HG03135 (cell line): Measurements from ENCODE around the gene KRT75.

Experiments
- ATAC-seq: cut with Tn5 transposase; IDR thresholded peaks from one replicate; pipeline ENCODE4 v1.9.1; 2021; ENCODE audit warnings: mild to moderate bottlenecking, moderate library complexity; ENCODE audit not compliant: unreplicated experiment

The KRT75 gene

GRCh38 chr12:52395761-52396434, 38.3 kb downstream of the KRT75 start:
- ATAC-seq, result no peak

- no peak for ATAC-seq
Measured at GRCh38 chr12:52394836-52395405, 39.2 kb downstream of the KRT75 start.

DNA sequence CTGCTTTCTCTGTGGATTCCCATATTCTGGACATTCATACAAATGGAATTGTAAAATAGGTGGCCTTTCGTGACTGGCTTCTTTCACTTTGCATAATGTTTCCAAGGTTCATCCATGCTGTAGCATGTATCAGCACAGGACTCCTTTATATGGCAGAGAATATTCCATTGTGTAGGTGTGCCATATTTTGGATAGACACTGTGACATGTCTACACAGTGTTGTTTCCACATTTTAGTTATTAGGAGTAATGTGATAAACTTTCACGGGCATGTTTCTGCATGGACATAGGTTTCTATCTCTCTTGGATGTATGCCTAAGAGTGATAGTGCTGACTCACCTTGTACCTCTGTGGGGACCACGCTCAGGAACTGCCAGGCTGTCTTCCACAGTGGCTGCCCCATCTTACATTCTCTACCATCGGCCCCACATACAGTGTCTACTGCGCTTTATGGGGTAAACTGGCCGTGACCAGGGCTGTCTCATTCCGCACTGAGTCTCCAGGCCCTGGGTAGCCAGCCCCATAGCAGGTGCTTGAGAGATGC, 41.6 kb downstream of the KRT75 start:
- no peak for ATAC-seq

DNA sequence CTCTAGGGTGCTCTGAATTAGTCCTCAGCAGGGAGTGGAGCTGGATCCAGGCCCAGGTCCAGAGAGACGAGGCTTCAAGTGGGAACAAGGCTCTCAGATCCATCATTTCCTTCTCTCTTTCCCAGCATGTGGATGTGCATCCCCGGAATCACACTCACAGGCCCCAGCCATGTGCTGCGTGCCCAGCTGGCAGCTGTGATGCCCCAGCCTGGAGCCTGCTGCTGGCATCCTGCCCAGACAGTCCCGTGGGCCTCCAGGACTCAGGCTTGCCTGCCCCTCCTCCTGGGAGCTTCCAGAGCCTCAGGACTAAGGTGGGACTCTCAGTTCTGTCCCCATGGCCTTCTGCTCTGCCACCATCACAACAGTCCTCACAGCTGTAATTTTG, 42.6 kb downstream of the KRT75 start:
- no peak for ATAC-seq

GRCh38 chr12:52390739-52391617, 43.2 kb downstream of the KRT75 start:
- no peak for ATAC-seq

- ATAC-seq, result no peak
Measured at GRCh38 chr12:52389313-52390207, 44.6 kb downstream of the KRT75 start.

DNA sequence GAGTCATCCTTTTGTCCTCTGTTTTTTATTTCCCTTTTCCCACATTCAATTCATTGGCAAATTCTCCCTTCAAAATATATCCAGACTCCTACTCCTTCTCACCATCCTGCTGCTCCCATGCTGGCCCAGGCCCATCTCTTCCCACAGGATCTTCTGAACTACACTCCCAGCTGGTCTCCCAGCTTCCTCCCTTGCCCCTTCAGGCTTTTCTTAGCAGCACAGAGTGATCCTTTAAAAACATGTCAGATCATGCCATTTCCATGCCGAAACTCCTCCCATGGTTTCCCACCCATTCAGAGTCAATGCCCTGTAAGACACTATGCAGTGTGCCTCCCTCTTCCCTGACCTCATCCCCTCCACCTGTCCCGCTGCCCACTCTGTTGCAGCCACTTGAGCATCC, 46.3 kb downstream of the KRT75 start:
- ATAC-seq, result no peak

DNA sequence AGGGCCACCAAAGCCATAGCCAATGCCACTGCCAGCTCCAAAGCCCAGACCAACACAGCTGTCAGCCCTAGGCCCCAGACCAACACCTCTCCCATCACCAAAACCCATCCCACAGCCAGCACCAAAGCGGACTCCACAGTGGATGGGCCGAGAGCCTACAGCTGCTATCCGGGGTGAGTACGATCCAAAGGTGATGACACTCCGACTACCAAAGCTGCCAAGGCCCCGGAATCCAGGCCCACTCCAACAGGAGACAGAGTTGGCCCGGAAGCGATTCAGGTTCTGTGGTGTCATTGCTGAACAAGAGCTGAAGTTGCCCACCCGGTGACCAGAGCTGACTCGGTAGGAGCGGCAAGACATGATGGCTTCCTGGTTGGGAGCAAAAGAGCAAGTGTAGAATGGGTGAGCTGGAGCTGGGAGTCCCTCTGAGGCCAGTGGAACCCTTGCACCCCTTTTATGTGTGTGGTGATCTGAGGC, 48.9 kb downstream of the KRT75 start, which contains the start of gene KRT84:
Gene KRT84 (minus strand): TSS at position 427 of the 477 bp plus-strand sequence. CDS start 67 bp downstream, at position 360.
- no peak for ATAC-seq

GRCh38 chr12:52383331-52383730, 50.8 kb downstream of the KRT75 start:
- ATAC-seq, result no peak

GRCh38 chr12:52382854-52383253, 51.3 kb downstream of the KRT75 start:
- no peak for ATAC-seq

DNA sequence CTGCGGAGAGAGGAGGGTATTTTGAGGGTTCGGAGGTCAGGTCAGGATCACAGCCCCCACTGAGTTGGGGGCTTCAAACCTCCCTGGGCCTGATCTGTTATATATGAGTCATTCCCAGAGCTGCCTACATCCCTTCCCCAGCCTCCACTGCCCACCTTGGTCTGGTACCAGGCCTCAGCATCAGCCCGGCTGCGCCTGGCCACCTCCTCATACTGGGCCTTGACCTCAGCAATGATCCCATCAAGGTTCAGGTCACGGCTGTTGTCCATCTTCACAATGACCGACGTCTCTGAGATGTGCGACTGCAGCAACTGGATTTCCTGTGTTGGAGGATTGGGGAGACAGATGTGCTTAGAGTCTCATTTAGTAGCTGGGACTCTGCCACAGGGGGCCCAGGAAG, 53.0 kb downstream of the KRT75 start:
- no peak for ATAC-seq

GRCh38 chr12:52380271-52380694, 53.9 kb downstream of the KRT75 start:
- no peak for ATAC-seq

DNA sequence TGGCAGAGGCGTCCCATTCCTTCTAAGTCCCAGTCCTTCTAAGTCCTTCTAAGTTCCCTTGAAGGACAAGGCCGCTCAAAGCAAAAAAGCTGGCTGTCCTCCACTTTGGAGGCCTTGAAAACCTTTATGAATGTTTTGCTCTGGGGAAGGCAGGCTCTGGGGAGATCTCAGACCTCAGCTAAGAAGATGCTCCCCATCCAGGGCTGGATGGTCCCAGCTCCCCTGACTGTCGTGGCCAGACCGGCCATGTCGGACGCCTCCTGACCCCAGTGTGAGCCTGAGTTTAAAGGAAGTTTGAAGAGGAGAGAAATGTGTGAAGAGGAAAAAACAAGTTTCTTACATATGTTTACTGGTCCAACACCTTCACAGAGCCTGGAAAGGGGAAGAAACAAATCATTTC, 54.6 kb downstream of the KRT75 start:
- ATAC-seq, result no peak

- ATAC-seq, result no peak
Measured at GRCh38 chr12:52378091-52378490, 56.1 kb downstream of the KRT75 start.

DNA sequence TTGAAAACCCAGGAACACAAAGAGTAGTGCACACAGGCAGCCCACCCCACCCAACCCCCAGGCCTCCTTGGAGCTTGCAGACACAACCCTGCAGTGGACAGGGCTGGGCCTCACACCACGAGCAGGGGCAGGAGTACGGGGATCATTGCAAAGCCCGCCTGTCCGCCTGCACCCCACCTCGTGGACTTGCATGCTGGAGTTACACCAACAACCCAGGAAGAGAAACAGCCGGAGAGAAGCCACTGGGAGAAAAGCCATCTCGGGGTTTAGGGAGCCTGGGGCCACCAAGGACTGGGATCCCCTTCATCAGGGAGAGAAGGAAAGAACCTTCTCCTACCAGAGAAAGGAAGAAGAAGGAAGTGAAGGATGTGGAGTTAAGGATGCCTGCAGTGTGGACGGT, 56.9 kb downstream of the KRT75 start:
- no peak for ATAC-seq
